Measurements from ENCODE around the gene GOLT1B. TPM values are rescaled to one million over a fixed set of nuclear protein-coding genes. Genes with fewer than 3 reads are reported as not detected.

Gene GOLT1B
- total RNA-seq, 2 experiments from 2014 or later = 31.6 to 35.9 TPM

DNA sequence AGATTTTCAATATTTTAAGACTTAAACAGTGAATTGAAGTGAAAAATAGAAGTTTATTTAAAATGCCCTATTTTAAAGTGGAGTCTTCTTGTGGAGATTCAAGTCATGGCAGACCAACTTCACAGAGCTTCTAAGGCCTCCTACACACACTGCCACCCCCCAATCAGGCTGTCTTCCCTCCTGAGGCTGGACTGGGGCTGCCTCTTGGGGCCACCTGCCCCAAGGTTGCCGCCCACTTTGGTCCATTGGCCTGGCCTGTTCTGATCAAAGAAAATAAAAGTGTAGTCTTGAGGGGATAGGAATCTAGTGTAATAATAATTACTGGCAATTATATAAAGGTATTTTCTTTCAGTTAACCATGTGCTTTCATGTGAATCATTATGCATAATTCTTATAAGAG is 1.3 kb downstream of the GOLT1B start:
- no peaks in the 10 kb centered on the region for H3K27me3 Mint-ChIP-seq
- POLR2A ChIA-PET = interaction anchor here (0.6 to 1.3 kb wide), 2 partner anchors 52 to 59 kb away, joined by 3 to 4 read pairs; no protein-coding TSS in a partner anchor
- H3K4me3 Mint-ChIP-seq = no peak overlapping the region
- H3K9me3 Mint-ChIP-seq = no peaks in the 10 kb centered on the region
- ATAC-seq (no peak), DNase-seq (no peak)
- no peak overlapping the region for H3K27ac Mint-ChIP-seq
- TF ChIP-seq, protein P1, sequence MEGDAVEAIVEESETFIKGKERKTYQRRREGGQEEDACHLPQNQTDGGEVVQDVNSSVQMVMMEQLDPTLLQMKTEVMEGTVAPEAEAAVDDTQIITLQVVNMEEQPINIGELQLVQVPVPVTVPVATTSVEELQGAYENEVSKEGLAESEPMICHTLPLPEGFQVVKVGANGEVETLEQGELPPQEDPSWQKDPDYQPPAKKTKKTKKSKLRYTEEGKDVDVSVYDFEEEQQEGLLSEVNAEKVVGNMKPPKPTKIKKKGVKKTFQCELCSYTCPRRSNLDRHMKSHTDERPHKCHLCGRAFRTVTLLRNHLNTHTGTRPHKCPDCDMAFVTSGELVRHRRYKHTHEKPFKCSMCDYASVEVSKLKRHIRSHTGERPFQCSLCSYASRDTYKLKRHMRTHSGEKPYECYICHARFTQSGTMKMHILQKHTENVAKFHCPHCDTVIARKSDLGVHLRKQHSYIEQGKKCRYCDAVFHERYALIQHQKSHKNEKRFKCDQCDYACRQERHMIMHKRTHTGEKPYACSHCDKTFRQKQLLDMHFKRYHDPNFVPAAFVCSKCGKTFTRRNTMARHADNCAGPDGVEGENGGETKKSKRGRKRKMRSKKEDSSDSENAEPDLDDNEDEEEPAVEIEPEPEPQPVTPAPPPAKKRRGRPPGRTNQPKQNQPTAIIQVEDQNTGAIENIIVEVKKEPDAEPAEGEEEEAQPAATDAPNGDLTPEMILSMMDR (IDR thresholded peaks at IDR 0.05) = no peak
- peaks cover 49% of the 10 kb centered on the region for H3K4me1 Mint-ChIP-seq (ENCODE audit: low read depth)
- CTCF ChIA-PET = no interaction called here
- intact Hi-C loops (cut with micrococcal nuclease) = loop anchor here (5.0 kb wide), 3 partner anchors 46 to 154 kb away; partner anchors contain the start of genes LDHB and PYROXD1
- peaks cover 23% of the 10 kb centered on the region for H3K36me3 Mint-ChIP-seq (ENCODE audit: low read depth)

DNA sequence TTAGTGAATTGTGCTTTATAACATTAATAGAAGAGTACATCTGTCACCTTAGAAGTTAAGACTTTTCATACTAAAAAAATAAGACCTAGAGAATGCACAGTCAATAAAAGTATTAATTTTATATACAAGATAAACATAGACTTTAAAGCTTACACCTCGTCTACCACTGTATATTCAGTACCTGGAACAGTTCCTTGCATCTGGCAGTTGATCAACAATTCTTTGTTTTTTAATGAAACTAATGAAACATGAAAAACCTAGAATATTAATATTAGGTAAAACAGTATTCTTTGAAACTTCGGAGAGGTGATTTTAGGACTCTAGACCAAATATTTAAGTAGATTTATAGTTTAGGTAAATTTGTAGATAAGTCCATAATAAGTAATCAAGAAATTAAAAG is 4.3 kb downstream of the GOLT1B start:
- peaks cover 56% of the 10 kb centered on the region for H3K4me1 Mint-ChIP-seq (ENCODE audit: low read depth)
- CTCF ChIA-PET = no interaction called here
- ATAC-seq (no peak), DNase-seq (no peak)
- H3K36me3 Mint-ChIP-seq (ENCODE audit: low read depth) = peaks cover 31% of the 10 kb centered on the region
- TF ChIP-seq, protein P1 (IDR thresholded peaks at IDR 0.05) = no peak
- no peak overlapping the region for H3K4me3 Mint-ChIP-seq
- intact Hi-C loops (cut with micrococcal nuclease) = no loop called here
- no peaks in the 10 kb centered on the region for H3K27me3 Mint-ChIP-seq
- H3K27ac Mint-ChIP-seq = no peak overlapping the region
- no peaks in the 10 kb centered on the region for H3K9me3 Mint-ChIP-seq
- POLR2A ChIA-PET = interaction anchor here (0.8 kb wide), 2 partner anchors 23 to 151 kb away, joined by 3 read pairs; no protein-coding TSS in a partner anchor

DNA sequence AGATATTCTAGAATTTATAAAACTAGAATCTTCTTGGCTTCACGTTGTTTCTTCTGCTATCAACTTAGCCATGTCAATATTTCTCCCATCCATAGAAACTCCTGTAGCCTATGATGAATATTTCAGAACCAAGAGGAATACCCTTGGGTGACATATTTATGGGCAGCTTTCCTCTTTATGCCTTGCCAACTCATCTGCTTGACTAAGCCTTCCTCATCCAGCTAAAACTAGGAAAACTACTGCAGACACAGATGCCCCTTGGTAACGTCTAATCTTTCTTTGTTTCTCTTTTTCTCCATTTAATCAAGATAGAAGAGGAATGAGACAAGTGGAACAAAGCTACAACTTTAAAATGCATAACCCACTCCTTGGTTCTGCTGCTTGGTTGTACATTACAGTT is 6.3 kb downstream of the GOLT1B start:
- intact Hi-C loops (cut with micrococcal nuclease) = no loop called here
- TF ChIP-seq, protein P1 (IDR thresholded peaks at IDR 0.05) = no peak
- Mint-ChIP-seq H3K36me3 (ENCODE audit: low read depth) (peaks cover 40% of the 10 kb centered on the region), H3K4me3 (no peak overlapping the region), H3K27ac (no peak overlapping the region), H3K27me3 (no peaks in the 10 kb centered on the region), H3K4me1 (ENCODE audit: low read depth) (peaks cover 51% of the 10 kb centered on the region), H3K9me3 (no peaks in the 10 kb centered on the region)
- ChIA-PET POLR2A (interaction anchor here (0.9 kb wide), 1 partner anchor 59 kb away, joined by 3 read pairs; no protein-coding TSS in a partner anchor), CTCF (interaction anchor here (2.0 to 2.7 kb wide), 2 partner anchors 150 to 172 kb away, joined by 5 to 9 read pairs; partner anchors contain the start of gene LDHB)
- no peak for DNase-seq
- ATAC-seq = no peak

DNA sequence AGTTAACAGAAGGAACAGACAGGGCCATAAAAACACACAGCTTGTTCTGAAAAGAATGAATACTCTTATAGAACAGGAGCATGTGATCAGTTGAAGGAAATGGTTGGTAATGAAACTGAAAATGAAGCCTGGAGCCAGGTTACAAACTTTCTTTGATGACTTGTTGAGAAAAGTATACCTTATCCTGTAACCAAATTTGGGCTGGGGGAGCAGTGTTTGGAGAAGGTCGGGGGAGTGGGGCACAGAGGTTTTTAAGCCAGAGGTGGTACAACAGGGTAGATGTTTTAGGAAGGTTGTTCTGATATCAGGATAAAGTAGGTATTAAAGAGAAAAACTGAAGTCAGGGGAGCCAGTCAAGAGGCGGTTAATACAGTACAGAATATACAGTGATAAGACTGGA is 8.2 kb downstream of the GOLT1B start:
- peak; percentile 6 for DNase-seq
- peaks cover 32% of the 10 kb centered on the region for H3K4me1 Mint-ChIP-seq (ENCODE audit: low read depth)
- no peaks in the 10 kb centered on the region for H3K9me3 Mint-ChIP-seq
- peaks cover 39% of the 10 kb centered on the region for H3K36me3 Mint-ChIP-seq (ENCODE audit: low read depth)
- H3K27ac Mint-ChIP-seq = peak overlapping the region; percentile 81
- H3K4me3 Mint-ChIP-seq = peak overlapping the region; percentile 28
- intact Hi-C loops (cut with micrococcal nuclease) = no loop called here
- peak; percentile 90 for ATAC-seq
- ChIA-PET POLR2A (interaction anchor here (1.0 to 2.3 kb wide), 4 partner anchors 8 to 148 kb away, joined by 3 to 6 read pairs (median 4); partner anchors contain the start of genes GOLT1B, LDHB, PYROXD1 and RECQL), CTCF (interaction anchor here (0.6 to 2.7 kb wide), 2 partner anchors 33 to 170 kb away, joined by 3 to 9 read pairs; no protein-coding TSS in a partner anchor)
- no peaks in the 10 kb centered on the region for H3K27me3 Mint-ChIP-seq
- TF ChIP-seq, protein P1 (IDR thresholded peaks at IDR 0.05) = no peak

DNA sequence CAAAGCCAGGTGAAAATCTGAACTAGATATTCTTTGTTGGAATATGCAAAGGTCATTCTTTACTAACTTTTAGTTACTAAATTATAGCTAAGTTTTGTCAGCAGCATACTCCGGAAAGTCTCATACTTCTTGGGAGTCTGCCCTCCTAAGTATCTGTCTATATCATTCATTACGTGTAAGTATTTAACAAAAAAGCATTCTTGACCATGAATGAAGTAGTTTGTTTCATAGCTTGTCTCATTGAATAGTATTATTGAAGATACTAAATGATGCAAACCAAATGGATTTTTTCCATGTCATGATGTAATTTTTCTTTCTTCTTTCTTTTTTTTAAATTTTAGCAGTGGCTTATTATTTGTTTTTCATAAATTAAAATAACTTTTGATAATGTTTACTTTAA is 14.7 kb downstream of the GOLT1B start:
- DNase-seq = no peak
- H3K4me3 Mint-ChIP-seq = no peak overlapping the region
- peaks cover 17% of the 10 kb centered on the region for H3K36me3 Mint-ChIP-seq (ENCODE audit: low read depth)
- ATAC-seq = no peak
- POLR2A ChIA-PET = interaction anchor here (0.9 kb wide), 1 partner anchor 8 kb away, joined by 3 read pairs; no protein-coding TSS in a partner anchor
- no peaks in the 10 kb centered on the region for H3K9me3 Mint-ChIP-seq
- no peaks in the 10 kb centered on the region for H3K27me3 Mint-ChIP-seq
- H3K27ac Mint-ChIP-seq = no peak overlapping the region
- H3K4me1 Mint-ChIP-seq (ENCODE audit: low read depth) = no peaks in the 10 kb centered on the region
- CTCF ChIA-PET = no interaction called here
- TF ChIP-seq, protein P1 (IDR thresholded peaks at IDR 0.05) = no peak
- intact Hi-C loops (cut with micrococcal nuclease) = no loop called here

All from activated CD8-positive, alpha-beta T cell treated with anti-CD3 and anti-CD28 coated beads for 36 hours (primary cell).